ENCODE results near the gene MRTFA.
"Not testable (repeated sequence)": the region's sequence is repeated elsewhere in the genome, so short reads cannot be mapped to it uniquely, and the experiment has no call there.

MRTFA gene

GRCh38 chr22:40656651-40657050 lies 20.1 kb upstream of the MRTFA start:
- not testable (repeated sequence) for DNase-seq

GRCh38 chr22:40655941-40656340 lies 19.4 kb upstream of the MRTFA start:
- DNase-seq: not testable (repeated sequence)

- DNase-seq: no peak
Observed at GRCh38 chr22:40654522-40655167, 18.1 kb upstream of the MRTFA start.

GRCh38 chr22:40653361-40653760 lies 16.8 kb upstream of the MRTFA start:
- no peak for DNase-seq

GRCh38 chr22:40651563-40652501 lies 15.3 kb upstream of the MRTFA start:
- peak; percentile 25 for DNase-seq

DNA sequence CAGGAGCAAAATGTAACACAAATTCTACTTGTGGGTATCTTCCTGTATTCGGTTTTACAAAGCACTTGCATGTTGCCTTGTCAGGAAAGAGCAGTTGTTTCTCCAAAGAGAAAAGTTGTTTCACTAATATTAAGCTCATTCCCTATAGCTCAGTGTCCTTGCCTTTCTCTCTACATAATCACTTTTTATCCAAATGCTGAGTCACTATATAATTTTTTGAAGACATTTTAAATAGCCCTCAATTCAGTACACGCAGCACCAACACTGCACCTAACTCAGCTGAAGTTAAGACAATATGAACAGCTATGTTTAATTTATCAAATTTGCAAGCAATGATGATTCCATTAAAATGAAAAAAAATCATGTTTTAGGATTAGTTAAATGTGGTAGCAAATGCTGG lies 14.5 kb upstream of the MRTFA start:
- no peak for DNase-seq

GRCh38 chr22:40648386-40648785 lies 11.9 kb upstream of the MRTFA start:
- no peak for DNase-seq

GRCh38 chr22:40645579-40646197 lies 9.2 kb upstream of the MRTFA start:
- no peak for DNase-seq

DNA sequence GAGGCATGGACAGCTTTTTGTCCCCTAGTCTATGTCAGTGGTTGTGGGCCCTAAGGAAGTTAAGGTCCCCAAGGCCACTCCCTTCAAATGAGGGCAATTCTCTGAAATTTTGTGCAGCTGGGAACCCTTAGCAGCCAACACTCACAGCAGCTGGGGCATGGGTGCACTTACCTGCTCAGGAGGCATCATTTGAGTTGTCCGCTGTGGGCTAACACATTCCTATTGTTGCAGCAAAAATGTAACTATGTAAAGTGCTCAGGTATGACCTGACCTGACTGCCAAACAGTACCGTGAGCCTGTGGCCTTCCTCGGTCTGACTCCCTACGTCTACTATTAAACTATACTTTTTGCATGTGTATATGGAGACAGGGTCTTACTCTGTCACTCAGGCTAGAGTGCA lies 5.8 kb upstream of the MRTFA start:
- DNase-seq: no peak

GRCh38 chr22:40641269-40641668 lies 4.8 kb upstream of the MRTFA start:
- no peak for DNase-seq

GRCh38 chr22:40638261-40638660 lies 1.7 kb upstream of the MRTFA start:
- DNase-seq: no peak

DNA sequence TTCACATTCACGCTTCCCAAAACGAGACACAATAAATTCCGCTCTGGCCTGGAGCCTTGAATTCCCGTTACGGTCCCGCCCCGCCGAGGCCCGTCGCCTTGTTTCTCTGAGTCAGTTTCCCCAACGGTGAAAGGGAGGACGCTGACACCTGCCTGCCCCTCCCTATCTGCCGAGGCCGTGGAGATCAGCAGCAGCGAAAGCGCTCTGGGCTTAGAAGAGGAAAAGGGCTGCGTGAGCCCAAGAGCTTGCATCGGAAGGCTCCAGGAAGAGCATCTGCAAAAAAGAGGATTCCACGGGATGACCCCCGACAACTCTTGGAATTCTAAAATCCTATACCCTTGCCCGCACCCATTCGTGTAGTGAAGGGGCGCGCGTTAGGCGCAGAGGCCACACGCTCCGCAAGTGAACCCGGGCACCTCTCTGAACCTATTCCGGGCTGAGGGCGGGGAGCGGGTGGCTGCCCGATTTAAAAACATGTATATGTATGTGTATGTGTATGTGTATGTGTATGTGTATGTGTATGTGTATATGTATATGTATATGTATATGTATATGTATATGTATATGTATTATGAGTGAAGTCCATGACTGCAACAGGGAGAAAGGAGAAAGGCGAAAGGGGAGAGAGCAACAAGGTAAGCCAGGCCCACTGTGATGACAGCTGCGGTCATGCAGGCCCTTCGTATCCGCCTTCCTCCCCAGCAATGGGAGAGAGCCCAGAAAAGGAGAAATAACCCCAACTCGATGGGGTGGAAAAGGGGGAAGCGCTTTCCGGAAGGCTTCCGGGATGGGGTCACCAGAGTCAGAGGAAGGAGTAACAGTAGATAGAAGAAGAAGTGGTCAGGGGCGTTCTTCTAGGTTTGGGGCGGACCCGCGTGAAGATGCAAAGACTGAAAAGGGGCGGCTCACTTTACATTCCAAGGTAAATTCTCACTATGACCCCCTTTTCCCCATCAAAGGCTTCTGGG lies 948 bp upstream of the MRTFA start:
- no peak for DNase-seq

GRCh38 chr22:40635940-40636379 lies 559 bp downstream of the MRTFA start:
- no peak for DNase-seq

GRCh38 chr22:40635043-40635939 lies 1.2 kb downstream of the MRTFA start:
- no peak for DNase-seq

DNA sequence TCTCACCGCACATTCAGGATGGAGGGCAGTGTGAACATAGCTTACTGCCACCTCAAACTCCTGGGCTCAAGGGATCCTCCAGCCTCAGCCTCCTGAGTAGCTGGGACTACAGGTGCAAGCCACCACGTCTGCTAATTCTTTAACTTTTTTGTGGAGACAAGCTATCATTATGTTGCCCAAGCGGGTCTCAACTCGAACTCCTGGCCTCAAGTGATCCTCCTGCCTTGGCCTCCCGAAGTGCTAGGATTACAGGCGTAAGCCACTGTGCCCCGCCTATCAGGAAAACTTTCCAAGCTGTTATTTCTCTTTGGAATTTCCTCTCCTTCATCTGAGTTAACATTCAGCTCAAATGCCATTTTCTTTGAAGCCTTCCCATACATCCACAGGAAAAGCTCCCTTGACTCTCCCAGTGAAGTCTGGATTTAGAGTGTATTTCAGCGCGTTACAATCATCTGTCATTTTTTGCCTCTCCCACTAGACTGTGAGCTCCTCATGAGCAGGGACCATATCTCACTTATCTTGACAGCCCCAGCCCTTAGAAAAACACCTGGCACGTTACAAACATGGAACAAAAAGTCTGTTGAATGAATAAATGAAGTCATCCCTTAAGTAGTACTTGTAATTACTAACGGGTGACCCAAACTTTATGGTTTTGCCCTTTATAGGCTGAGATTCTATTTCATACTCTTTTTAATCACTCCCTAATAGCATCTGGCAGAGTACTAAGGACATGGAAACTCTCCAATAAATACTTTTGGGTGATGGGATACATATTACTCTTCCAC lies 2.2 kb downstream of the MRTFA start:
- DNase-seq: no peak

DNA sequence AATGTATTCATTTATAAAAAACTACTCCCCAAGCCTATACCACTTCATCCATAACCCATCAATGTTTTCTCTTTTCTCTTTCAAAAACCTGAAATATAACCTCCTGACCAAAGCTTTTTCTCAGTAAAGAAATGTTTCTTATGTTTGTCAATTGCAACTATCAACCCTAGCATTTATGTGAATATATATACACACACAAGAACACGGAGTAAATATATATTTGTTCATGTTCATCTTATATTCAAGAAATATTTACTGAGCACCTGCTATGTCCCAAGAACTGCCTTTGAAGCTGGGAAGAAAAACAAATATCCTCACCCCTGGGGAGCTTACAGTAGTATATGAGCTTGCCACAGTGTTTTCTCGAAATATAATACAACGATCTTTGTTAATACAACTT lies 3.5 kb downstream of the MRTFA start:
- no peak for DNase-seq

GRCh38 chr22:40631925-40632324 lies 4.6 kb downstream of the MRTFA start:
- DNase-seq: no peak

GRCh38 chr22:40628354-40629042 lies 8.0 kb downstream of the MRTFA start:
- DNase-seq: no peak

GRCh38 chr22:40627612-40628011 lies 8.9 kb downstream of the MRTFA start:
- DNase-seq: no peak

- DNase-seq: no peak
Observed at GRCh38 chr22:40626851-40627250, 9.7 kb downstream of the MRTFA start.

All from NCI-H1417 treated with DMSO at 0.1 percent for 48 hours (cell line).